Measurements from ENCODE around the gene DNAJC1.

DNAJC1 gene, protein sequence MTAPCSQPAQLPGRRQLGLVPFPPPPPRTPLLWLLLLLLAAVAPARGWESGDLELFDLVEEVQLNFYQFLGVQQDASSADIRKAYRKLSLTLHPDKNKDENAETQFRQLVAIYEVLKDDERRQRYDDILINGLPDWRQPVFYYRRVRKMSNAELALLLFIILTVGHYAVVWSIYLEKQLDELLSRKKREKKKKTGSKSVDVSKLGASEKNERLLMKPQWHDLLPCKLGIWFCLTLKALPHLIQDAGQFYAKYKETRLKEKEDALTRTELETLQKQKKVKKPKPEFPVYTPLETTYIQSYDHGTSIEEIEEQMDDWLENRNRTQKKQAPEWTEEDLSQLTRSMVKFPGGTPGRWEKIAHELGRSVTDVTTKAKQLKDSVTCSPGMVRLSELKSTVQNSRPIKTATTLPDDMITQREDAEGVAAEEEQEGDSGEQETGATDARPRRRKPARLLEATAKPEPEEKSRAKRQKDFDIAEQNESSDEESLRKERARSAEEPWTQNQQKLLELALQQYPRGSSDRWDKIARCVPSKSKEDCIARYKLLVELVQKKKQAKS

DNA sequence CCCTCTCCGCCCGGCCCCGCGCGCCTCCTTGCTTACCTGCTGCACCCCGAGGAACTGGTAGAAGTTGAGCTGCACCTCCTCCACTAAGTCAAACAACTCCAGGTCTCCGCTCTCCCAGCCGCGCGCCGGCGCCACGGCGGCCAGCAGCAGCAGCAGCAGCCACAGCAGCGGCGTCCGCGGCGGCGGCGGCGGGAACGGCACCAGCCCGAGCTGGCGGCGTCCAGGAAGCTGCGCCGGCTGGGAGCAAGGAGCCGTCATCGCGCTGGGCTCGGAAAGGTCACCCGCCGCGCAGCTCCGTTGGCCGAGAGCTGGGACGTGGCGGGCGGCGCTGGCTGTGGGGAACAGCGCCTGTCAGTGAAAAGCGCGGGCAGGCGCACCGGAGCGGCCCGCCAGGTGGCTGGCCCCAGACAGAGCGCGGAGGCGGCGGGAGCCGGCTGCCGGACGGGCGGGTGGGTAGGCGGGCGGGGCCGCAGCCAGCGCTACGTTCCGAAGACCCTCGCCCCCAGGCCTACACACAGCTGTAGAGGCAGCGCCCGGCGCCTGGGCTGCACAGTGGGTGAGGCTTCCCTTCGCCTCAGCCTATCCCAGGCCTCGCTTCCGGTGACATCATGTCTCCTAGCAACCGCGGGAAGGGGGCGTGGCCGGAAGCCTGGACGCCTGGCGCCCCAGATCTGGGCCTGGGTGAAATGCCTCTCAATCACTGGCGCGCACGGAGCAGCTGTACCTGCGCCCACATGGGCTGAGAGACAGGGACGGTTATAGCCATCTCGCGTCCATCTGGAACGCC is at the start of gene DNAJC1:
TSS of gene DNAJC1 (minus strand) at position 554 of the 787 bp plus-strand sequence. CDS start at position 258, 296 bp downstream.
- 0 out of 2 replicates have a peak, but pooled peaks have one; percentile 52 for TF ChIP-seq CREB1 (IDR thresholded peaks at IDR 0.05; ENCODE audit: low read depth)
- TF ChIP-seq, protein P1, sequence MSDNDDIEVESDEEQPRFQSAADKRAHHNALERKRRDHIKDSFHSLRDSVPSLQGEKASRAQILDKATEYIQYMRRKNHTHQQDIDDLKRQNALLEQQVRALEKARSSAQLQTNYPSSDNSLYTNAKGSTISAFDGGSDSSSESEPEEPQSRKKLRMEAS (IDR thresholded peaks at IDR 0.05), result peak; percentile 53
- peak; percentile 97 for TF ChIP-seq ZBTB7A (IDR thresholded peaks at IDR 0.05; ENCODE audit: low read depth)
- no peak for TF ChIP-seq EGR1 (IDR thresholded peaks at IDR 0.05)
- peak; percentile 29; the same call in 1 of the 2 replicates for TF ChIP-seq TEAD4 (IDR thresholded peaks at IDR 0.05)
- 0 out of 2 replicates have a peak, but pooled peaks have one; percentile 46 for TF ChIP-seq YY1 (IDR thresholded peaks at IDR 0.05; ENCODE audit: low read depth)
- TF ChIP-seq, protein P2, sequence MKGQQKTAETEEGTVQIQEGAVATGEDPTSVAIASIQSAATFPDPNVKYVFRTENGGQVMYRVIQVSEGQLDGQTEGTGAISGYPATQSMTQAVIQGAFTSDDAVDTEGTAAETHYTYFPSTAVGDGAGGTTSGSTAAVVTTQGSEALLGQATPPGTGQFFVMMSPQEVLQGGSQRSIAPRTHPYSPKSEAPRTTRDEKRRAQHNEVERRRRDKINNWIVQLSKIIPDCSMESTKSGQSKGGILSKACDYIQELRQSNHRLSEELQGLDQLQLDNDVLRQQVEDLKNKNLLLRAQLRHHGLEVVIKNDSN (IDR thresholded peaks at IDR 0.05), result peak; percentile 49
- TF ChIP-seq TAF1 (IDR thresholded peaks at IDR 0.05; ENCODE audit: low read depth), result no peak
- TF ChIP-seq TCF12 (IDR thresholded peaks at IDR 0.05; ENCODE audit: low read depth), result peak; percentile 26; the same call in 1 of the 2 replicates
- TF ChIP-seq NFIC (IDR thresholded peaks at IDR 0.05), result no peak
- no peak for TF ChIP-seq FOXM1 (IDR thresholded peaks at IDR 0.05; ENCODE audit: borderline replicate concordance, low read depth)
- no peak for TF ChIP-seq RAD21 (IDR thresholded peaks at IDR 0.05; ENCODE audit: low read depth)
- TF ChIP-seq, protein P3, sequence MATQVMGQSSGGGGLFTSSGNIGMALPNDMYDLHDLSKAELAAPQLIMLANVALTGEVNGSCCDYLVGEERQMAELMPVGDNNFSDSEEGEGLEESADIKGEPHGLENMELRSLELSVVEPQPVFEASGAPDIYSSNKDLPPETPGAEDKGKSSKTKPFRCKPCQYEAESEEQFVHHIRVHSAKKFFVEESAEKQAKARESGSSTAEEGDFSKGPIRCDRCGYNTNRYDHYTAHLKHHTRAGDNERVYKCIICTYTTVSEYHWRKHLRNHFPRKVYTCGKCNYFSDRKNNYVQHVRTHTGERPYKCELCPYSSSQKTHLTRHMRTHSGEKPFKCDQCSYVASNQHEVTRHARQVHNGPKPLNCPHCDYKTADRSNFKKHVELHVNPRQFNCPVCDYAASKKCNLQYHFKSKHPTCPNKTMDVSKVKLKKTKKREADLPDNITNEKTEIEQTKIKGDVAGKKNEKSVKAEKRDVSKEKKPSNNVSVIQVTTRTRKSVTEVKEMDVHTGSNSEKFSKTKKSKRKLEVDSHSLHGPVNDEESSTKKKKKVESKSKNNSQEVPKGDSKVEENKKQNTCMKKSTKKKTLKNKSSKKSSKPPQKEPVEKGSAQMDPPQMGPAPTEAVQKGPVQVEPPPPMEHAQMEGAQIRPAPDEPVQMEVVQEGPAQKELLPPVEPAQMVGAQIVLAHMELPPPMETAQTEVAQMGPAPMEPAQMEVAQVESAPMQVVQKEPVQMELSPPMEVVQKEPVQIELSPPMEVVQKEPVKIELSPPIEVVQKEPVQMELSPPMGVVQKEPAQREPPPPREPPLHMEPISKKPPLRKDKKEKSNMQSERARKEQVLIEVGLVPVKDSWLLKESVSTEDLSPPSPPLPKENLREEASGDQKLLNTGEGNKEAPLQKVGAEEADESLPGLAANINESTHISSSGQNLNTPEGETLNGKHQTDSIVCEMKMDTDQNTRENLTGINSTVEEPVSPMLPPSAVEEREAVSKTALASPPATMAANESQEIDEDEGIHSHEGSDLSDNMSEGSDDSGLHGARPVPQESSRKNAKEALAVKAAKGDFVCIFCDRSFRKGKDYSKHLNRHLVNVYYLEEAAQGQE (IDR thresholded peaks at IDR 0.05; ENCODE audit: low read depth), result no peak
- TF ChIP-seq CEBPB (IDR thresholded peaks at IDR 0.05), result no peak
- TF ChIP-seq EP300 (IDR thresholded peaks at IDR 0.05; ENCODE audit: borderline replicate concordance), result no peak

DNA sequence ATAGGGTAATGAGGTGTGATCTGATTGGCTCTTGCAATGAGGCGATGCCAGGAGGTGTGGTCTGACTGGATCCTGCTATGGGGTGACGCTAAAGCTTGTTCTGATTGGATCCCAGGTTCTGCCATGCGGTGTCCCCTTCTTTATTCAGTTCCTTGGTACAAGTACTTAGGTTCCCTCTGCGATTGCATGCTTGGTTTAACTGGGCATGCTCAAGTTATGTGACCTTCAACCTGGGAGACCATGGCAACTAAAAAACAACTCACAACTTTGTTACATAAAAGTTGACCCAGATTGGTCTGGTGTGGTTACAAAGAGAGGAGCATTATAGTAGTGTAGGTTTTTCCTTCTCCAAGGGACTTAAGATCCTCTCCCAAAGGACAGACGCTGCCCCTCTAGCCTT is 49.5 kb upstream of the DNAJC1 start:
- no peak for TF ChIP-seq CEBPB (IDR thresholded peaks at IDR 0.05)
- no peak for TF ChIP-seq FOXM1 (IDR thresholded peaks at IDR 0.05; ENCODE audit: borderline replicate concordance, low read depth)
- TF ChIP-seq EGR1 (IDR thresholded peaks at IDR 0.05), result no peak
- TF ChIP-seq, protein P3 (IDR thresholded peaks at IDR 0.05; ENCODE audit: low read depth), result no peak
- TF ChIP-seq, protein P1 (IDR thresholded peaks at IDR 0.05), result no peak
- TF ChIP-seq TCF12 (IDR thresholded peaks at IDR 0.05; ENCODE audit: low read depth), result no peak
- no peak for TF ChIP-seq RAD21 (IDR thresholded peaks at IDR 0.05; ENCODE audit: low read depth)
- TF ChIP-seq ZBTB7A (IDR thresholded peaks at IDR 0.05; ENCODE audit: low read depth), result no peak

- TF ChIP-seq ZBTB7A (IDR thresholded peaks at IDR 0.05; ENCODE audit: low read depth) (no peak), EP300 (IDR thresholded peaks at IDR 0.05; ENCODE audit: borderline replicate concordance) (no peak), CEBPB (IDR thresholded peaks at IDR 0.05) (no peak), TEAD4 (IDR thresholded peaks at IDR 0.05) (no peak), FOXM1 (IDR thresholded peaks at IDR 0.05; ENCODE audit: borderline replicate concordance, low read depth) (no peak), NFIC (IDR thresholded peaks at IDR 0.05) (no peak), EGR1 (IDR thresholded peaks at IDR 0.05) (no peak), TAF1 (IDR thresholded peaks at IDR 0.05; ENCODE audit: low read depth) (no peak), TCF12 (IDR thresholded peaks at IDR 0.05; ENCODE audit: low read depth) (no peak)
- TF ChIP-seq, protein P3 (IDR thresholded peaks at IDR 0.05; ENCODE audit: low read depth), result no peak
- TF ChIP-seq, protein P2 (IDR thresholded peaks at IDR 0.05), result no peak
- TF ChIP-seq, protein P1 (IDR thresholded peaks at IDR 0.05), result no peak
Observed at GRCh38 chr10:22049635-22050034, 46.1 kb upstream of the DNAJC1 start.

Measured in Ishikawa (cell line).